ENCODE measurements around the gene CKS2.

GRCh38 chr9:89325733-89326132, 14.7 kb downstream of the CKS2 start:
- no peak for TF ChIP-seq EZH2 (IDR thresholded peaks at IDR 0.05)
- no peak for TF ChIP-seq POLR2AphosphoS5 (IDR thresholded peaks at IDR 0.05; ENCODE audit: borderline replicate concordance, low read depth, low read length)
